Astrocyte of the spinal cord (primary cell): ENCODE results near the gene RABGAP1L.

Experiments
- DNase-seq: peaks from one replicate; pipeline ENCODE4 v3.0.0; 2011; ENCODE audit warnings: low read depth, low spot score
- H3K4me3 ChIP-seq: 2 replicates; pipeline ENCODE4 v1.5.1; 2011; ENCODE audit warnings: low read depth, mild to moderate bottlenecking, low read length, moderate library complexity
- CTCF ChIP-seq: IDR thresholded peaks from 2 replicates; pipeline ENCODE4 v1.5.1; 2012; ENCODE audit warnings: low read depth, mild to moderate bottlenecking, low read length, inconsistent platforms
- in situ Hi-C: cut with HindIII; loops from 2 replicates; pipeline ENCODE4 v1.10.0; 2017; ENCODE audit warnings: low sequenced_read_pairs

The RABGAP1L gene

GRCh38 chr1:174218983-174219382, 59.7 kb downstream of the RABGAP1L start:
- TF ChIP-seq CTCF = no peak
- in situ Hi-C loops = no loop called here
- peak; percentile 46 for DNase-seq
- no peak overlapping the region for H3K4me3 ChIP-seq

- in situ Hi-C loops = no loop called here
Measured at GRCh38 chr1:174219606-174220370, 60.5 kb downstream of the RABGAP1L start.

GRCh38 chr1:174221681-174222080, 62.4 kb downstream of the RABGAP1L start:
- H3K4me3 ChIP-seq = no peak overlapping the region
- no peak for TF ChIP-seq CTCF
- in situ Hi-C loops = no loop called here
- DNase-seq = no peak

More at GRCh38 chr1:174219606-174220370, 60.5 kb downstream of the RABGAP1L start:
- DNase-seq = no peak
- H3K4me3 ChIP-seq = no peak overlapping the region
- no peak for TF ChIP-seq CTCF

- no peak for TF ChIP-seq CTCF
- in situ Hi-C loops = no loop called here
- H3K4me3 ChIP-seq = no peak overlapping the region
- peak; percentile 59 for DNase-seq
Measured at GRCh38 chr1:174222166-174222949, 63.0 kb downstream of the RABGAP1L start.

GRCh38 chr1:174224641-174225040, 65.3 kb downstream of the RABGAP1L start:
- no peak for TF ChIP-seq CTCF
- in situ Hi-C loops = no loop called here
- DNase-seq = no peak
- H3K4me3 ChIP-seq = no peak overlapping the region

GRCh38 chr1:174225499-174226204, 66.3 kb downstream of the RABGAP1L start:
- DNase-seq = no peak
- in situ Hi-C loops = no loop called here
- TF ChIP-seq CTCF = no peak
- no peak overlapping the region for H3K4me3 ChIP-seq
